Dedifferentiated amniotic fluid mesenchymal stem cell (primary cell): ENCODE measurements around the gene SHROOM3.

Experiments used
- DNase-seq: peaks from one replicate; pipeline ENCODE4 v3.0.0-alpha.2; 2016; ENCODE audit errors: extremely low spot score

Gene SHROOM3

GRCh38 chr4:76779740-76780459 is 344.9 kb downstream of the SHROOM3 start:
- DNase-seq, result no peak

- no peak for DNase-seq
Measured at GRCh38 chr4:76780781-76781697, 346.0 kb downstream of the SHROOM3 start.

GRCh38 chr4:76781698-76782595 is 346.9 kb downstream of the SHROOM3 start:
- DNase-seq, result peak; percentile 88

GRCh38 chr4:76782837-76783236 is 347.8 kb downstream of the SHROOM3 start:
- DNase-seq, result peak; percentile 78

GRCh38 chr4:76783836-76784235 is 348.8 kb downstream of the SHROOM3 start:
- no peak for DNase-seq

GRCh38 chr4:76784237-76784636 is 349.2 kb downstream of the SHROOM3 start:
- no peak for DNase-seq

GRCh38 chr4:76787898-76788297 is 352.9 kb downstream of the SHROOM3 start:
- no peak for DNase-seq

GRCh38 chr4:76790377-76790776 is 355.3 kb downstream of the SHROOM3 start:
- DNase-seq, result no peak

- no peak for DNase-seq
Measured at GRCh38 chr4:76791479-76791878, 356.4 kb downstream of the SHROOM3 start.

GRCh38 chr4:76792418-76792817 is 357.4 kb downstream of the SHROOM3 start:
- no peak for DNase-seq

- DNase-seq, result no peak
Measured at GRCh38 chr4:76795243-76795642, 360.2 kb downstream of the SHROOM3 start.

GRCh38 chr4:76799140-76799539 is 364.1 kb downstream of the SHROOM3 start:
- no peak for DNase-seq

GRCh38 chr4:76799718-76800117 is 364.7 kb downstream of the SHROOM3 start:
- no peak for DNase-seq

GRCh38 chr4:76800902-76801301 is 365.9 kb downstream of the SHROOM3 start:
- DNase-seq, result no peak

GRCh38 chr4:76801621-76802235 is 366.7 kb downstream of the SHROOM3 start:
- DNase-seq, result no peak

- no peak for DNase-seq
Measured at GRCh38 chr4:76802236-76803021, 367.4 kb downstream of the SHROOM3 start.

GRCh38 chr4:76803522-76803921 is 368.5 kb downstream of the SHROOM3 start:
- DNase-seq, result no peak

- no peak for DNase-seq
Measured at GRCh38 chr4:76804096-76804495, 369.1 kb downstream of the SHROOM3 start.

- DNase-seq, result no peak
Measured at GRCh38 chr4:76806346-76806745, 371.3 kb downstream of the SHROOM3 start.

GRCh38 chr4:76806757-76807156 is 371.7 kb downstream of the SHROOM3 start:
- DNase-seq, result no peak
